Endothelial cell of umbilical vein (primary cell): ENCODE measurements around the gene ATP11C. TPM values are rescaled to one million over a fixed set of nuclear protein-coding genes. Genes with fewer than 3 reads are reported as not detected.

Experiments
- BruUV-seq: library from RNA; stranded (reverse); fragments of 400-500 nt; replicated peaks from 2 replicates; lab custom pipeline; 2021; lab: Mats Ljungman, UMichigan
- CTCF ChIA-PET: fragments of 300-600, 350-600 bp; sonication (Branson Sonifier 250); formaldehyde crosslinking; loops from one replicate; lab custom pipeline; 2021; ENCODE audit warnings: antibody characterized with exemption, inconsistent platforms; lab: Charles Lee
- POLR2A ChIA-PET: fragments of 300-600, 350-600 bp; sonication (Branson Sonifier 250); formaldehyde crosslinking; loops from one replicate; lab custom pipeline; 2021; ENCODE audit warnings: antibody characterized with exemption, inconsistent platforms; lab: Charles Lee
- DNase-seq: peaks from one replicate; pipeline ENCODE4 v3.0.0-alpha.2; 2011; ENCODE audit warnings: low read depth, low spot score
- FAIRE-seq: peaks from 2 replicates; lab custom pipeline; 2011; peaks lifted over from hg19 to GRCh38; lab: Jason Lieb, UNC
- H2AFZ ChIP-seq: 2 replicates; pipeline ENCODE4 v1.6.0; 2012; ENCODE audit warnings: low read depth, low read length, control low read depth, inconsistent platforms
- H3K27ac ChIP-seq: 2 replicates; pipeline ENCODE4 v1.5.1; 2011; ENCODE audit warnings: low read depth, mild to moderate bottlenecking, control low read depth, low read length, moderate library complexity; ENCODE audit not compliant: insufficient read depth
- H3K27me3 ChIP-seq, 2 experiments: 2 replicates each; pipeline versions ENCODE4 v1.6.0 to v1.6.1; 2011; ENCODE audit warnings: low read length in 2 of 2, mixed read lengths in 1 of 2; ENCODE audit not compliant: control insufficient read depth in 2 of 2, insufficient read depth in 2 of 2
- H3K36me3 ChIP-seq, 2 experiments: 2 replicates in 1 of 2; 3 replicates in 1 of 2; pipeline ENCODE4 v1.5.1; 2011; ENCODE audit warnings: low read length in 2 of 2, mild to moderate bottlenecking in 1 of 2, moderate library complexity in 1 of 2; ENCODE audit not compliant: control insufficient read depth in 2 of 2, insufficient read depth in 2 of 2; ENCODE audit errors: extremely low read depth in 1 of 2
- H3K4me1 ChIP-seq: 3 replicates; pipeline ENCODE4 v1.5.1; 2011; ENCODE audit warnings: mild to moderate bottlenecking, low read length; ENCODE audit not compliant: control insufficient read depth, insufficient read depth; ENCODE audit errors: extremely low read depth
- H3K4me2 ChIP-seq: 2 replicates; pipeline ENCODE4 v1.6.1; 2011; ENCODE audit warnings: low read length, control low read depth, mixed read lengths; ENCODE audit not compliant: insufficient read depth
- H3K4me3 ChIP-seq, 3 experiments: fragments of 200-600 bp in 1 of 3; sonication (generic), shearing (Covaris generic) in 1 of 3; replicated peaks in 1 of 3; 2 replicates each; pipeline ENCODE4 v1.5.1; 2011 to 2016; ENCODE audit warnings: control low read depth in 3 of 3, low read length in 3 of 3, mild to moderate bottlenecking in 2 of 3, inconsistent platforms in 1 of 3, low read depth in 1 of 3, moderate library complexity in 1 of 3; ENCODE audit not compliant: insufficient read depth in 1 of 3
- H3K79me2 ChIP-seq: 2 replicates; pipeline ENCODE4 v1.6.0; 2012; ENCODE audit warnings: low read length, inconsistent platforms; ENCODE audit not compliant: control insufficient read depth, insufficient read depth
- H3K9ac ChIP-seq: replicated peaks from 2 replicates; pipeline ENCODE3; 2011; ENCODE audit warnings: low read length, control low read depth; ENCODE audit not compliant: insufficient read depth; ENCODE audit errors: extremely low read depth
- H3K9me1 ChIP-seq: replicated peaks from 3 replicates; pipeline ENCODE4 v1.6.0; 2011; ENCODE audit warnings: mild to moderate bottlenecking, low read length; ENCODE audit not compliant: control insufficient read depth, insufficient read depth; ENCODE audit errors: extremely low read depth
- H3K9me3 ChIP-seq: replicated peaks from 2 replicates; pipeline ENCODE4 v1.5.1; 2012; ENCODE audit warnings: low read length, inconsistent platforms; ENCODE audit not compliant: control insufficient read depth, insufficient read depth
- H4K20me1 ChIP-seq: replicated peaks from 2 replicates; pipeline ENCODE3; 2011; ENCODE audit warnings: mild to moderate bottlenecking, low read length; ENCODE audit not compliant: control insufficient read depth, insufficient read depth; ENCODE audit errors: extremely low read depth
- EZH2 ChIP-seq: IDR thresholded peaks from 2 replicates; pipeline ENCODE4 v1.6.1; 2012; ENCODE audit warnings: borderline replicate concordance, low read depth, mild to moderate bottlenecking, moderate library complexity, low read length, inconsistent platforms; ENCODE audit not compliant: severe bottlenecking
- GATA2 ChIP-seq: IDR thresholded peaks from 2 replicates; pipeline ENCODE4 v1.7.0; 2011; ENCODE audit warnings: low read depth, mild to moderate bottlenecking, moderate library complexity, mixed read lengths, low read length; ENCODE audit not compliant: insufficient read length, insufficient read depth
- MYC ChIP-seq: IDR thresholded peaks from one replicate; pipeline ENCODE4 v1.6.1; 2011; ENCODE audit warnings: mild to moderate bottlenecking, low read depth, low read length
- POLR2A ChIP-seq: IDR thresholded peaks from 2 replicates; pipeline ENCODE4 v1.6.1; 2012; ENCODE audit warnings: low read depth, mild to moderate bottlenecking, control low read depth, low read length
- dilution Hi-C: fragments of 300-500 bp; cut with MboI; formaldehyde crosslinking; loops from one replicate; pipeline ENCODE4 v1.15.0; 2019; ENCODE audit warnings: low sequenced_read_pairs; ENCODE audit not compliant: extremely low pct_ligation_motif_present
- intact Hi-C: fragments of 100-400 bp; cut with micrococcal nuclease; formaldehyde crosslinking; loops from one replicate; pipeline ENCODE4 v1.10.0; 2022
- polyA plus RNA-seq, 4 experiments: library from polyadenylated mRNA; depleted of rRNA in 3 of 4; stranded (reverse) in 3 of 4; unstranded in 1 of 4; fragments of >200 nt; gene quantifications; 2 replicates each; pipeline versions ENCODE4 v1.2.1 to v1.2.3, GENCODE V29; 2011 to 2012; ENCODE audit warnings: missing spikeins in 1 of 4
- total RNA-seq: library from RNA; stranded (reverse); gene quantifications from 2 replicates; pipeline ENCODE4 v1.2.3, GENCODE V29; 2021

Gene ATP11C
- total and polyA plus RNA-seq, 2 donors (not counting 3 experiments of a cell fraction or from before 2014, with no cell fraction given): 9.1 to 31.8 TPM

- Histone ChIP-seq H2AFZ (no peak overlapping the region), H3K27me3 (peaks cover 12 to 15% of the 10 kb centered on the region in 2 experiments), H3K27ac (no peak overlapping the region), H3K36me3 (no peaks in the 10 kb centered on the region), H3K9ac (no peak overlapping the region), H3K4me3 (no peak overlapping the region), H3K9me1 (no peaks in the 10 kb centered on the region), H3K4me1 (no peaks in the 10 kb centered on the region), H3K79me2 (no peaks in the 10 kb centered on the region), H3K4me2 (peak overlapping the region; percentile 16), H3K9me3 (no peaks in the 10 kb centered on the region), H4K20me1 (no peaks in the 10 kb centered on the region)
- dilution Hi-C loops: no loop called here
- no peak for DNase-seq
- BruUV-seq: no TSS peak
- intact Hi-C loops: no loop called here
- CTCF ChIA-PET: no interaction called here
- POLR2A ChIA-PET: no interaction called here
- FAIRE-seq: no peak
- TF ChIP-seq POLR2A (no peak), GATA2 (no peak), MYC (no peak)
These were observed 239.9 kb downstream of the ATP11C start for GRCh38 chrX:139692908-139693307.

- Histone ChIP-seq H3K9ac (no peak overlapping the region), H3K4me2 (peak overlapping the region; percentile 16)
- no TSS peak for BruUV-seq
These were observed 240.4 kb downstream of the ATP11C start for GRCh38 chrX:139692506-139692849.

More at GRCh38 chrX:139692506-139692849, 240.4 kb downstream of the ATP11C start:
- H2AFZ ChIP-seq: no peak overlapping the region
- no peaks in the 10 kb centered on the region for H4K20me1 ChIP-seq
- no peaks in the 10 kb centered on the region for H3K9me3 ChIP-seq
- intact Hi-C loops: no loop called here
- POLR2A ChIA-PET: no interaction called here
- DNase-seq: no peak
- H3K36me3 ChIP-seq: no peaks in the 10 kb centered on the region
- no peaks in the 10 kb centered on the region for H3K9me1 ChIP-seq
- CTCF ChIA-PET: no interaction called here
- no peak overlapping the region for H3K4me3 ChIP-seq
- TF ChIP-seq EZH2 (peak; percentile 60), GATA2 (no peak)
- H3K4me1 ChIP-seq: no peaks in the 10 kb centered on the region
- no peak overlapping the region for H3K27ac ChIP-seq
- no peak for FAIRE-seq
- dilution Hi-C loops: no loop called here
- H3K27me3 ChIP-seq: peaks cover 12 to 15% of the 10 kb centered on the region in 2 experiments
- no peaks in the 10 kb centered on the region for H3K79me2 ChIP-seq
